Activated CD4-positive, alpha-beta T cell treated with anti-CD3 and anti-CD28 coated beads for 1 hour (primary cell): ENCODE data around the gene DAND5.
"Not testable (repeated sequence)": the region's sequence is repeated elsewhere in the genome, so short reads cannot be mapped to it uniquely, and the experiment has no call there.

Source experiments
- DNase-seq: peaks from one replicate; pipeline ENCODE4 v3.0.0-alpha.2; 2020

Gene DAND5

GRCh38 chr19:12946092-12946721, 23.2 kb upstream of the DAND5 start:
- peak; percentile 34 for DNase-seq

- no peak for DNase-seq
Observed at GRCh38 chr19:12946731-12947496, 22.5 kb upstream of the DAND5 start.

GRCh38 chr19:12947702-12948611, 21.4 kb upstream of the DAND5 start:
- DNase-seq: no peak

GRCh38 chr19:12948612-12949362, 20.6 kb upstream of the DAND5 start:
- DNase-seq: no peak

- DNase-seq: no peak
Observed at GRCh38 chr19:12949363-12950283, 19.8 kb upstream of the DAND5 start.

- DNase-seq: not testable (repeated sequence)
Observed at GRCh38 chr19:12952050-12952449, 17.3 kb upstream of the DAND5 start.

GRCh38 chr19:12952488-12953137, 16.8 kb upstream of the DAND5 start:
- no peak for DNase-seq

- DNase-seq: no peak
Observed at GRCh38 chr19:12953138-12953798, 16.1 kb upstream of the DAND5 start.

GRCh38 chr19:12953799-12954611, 15.4 kb upstream of the DAND5 start:
- DNase-seq: no peak

GRCh38 chr19:12954612-12954962, 14.8 kb upstream of the DAND5 start:
- no peak for DNase-seq

- DNase-seq: not testable (repeated sequence)
Observed at GRCh38 chr19:12955575-12955974, 13.8 kb upstream of the DAND5 start.

GRCh38 chr19:12955996-12956395, 13.4 kb upstream of the DAND5 start:
- DNase-seq: no peak

- peak; percentile 72 for DNase-seq
Observed at GRCh38 chr19:12956446-12957388, 12.7 kb upstream of the DAND5 start, which contains the start of gene GADD45GIP1. TSS of gene GADD45GIP1 (minus strand) at chr19:12957223. CDS start at chr19:12957212, 11 bp downstream.

- DNase-seq: not testable (repeated sequence)
Observed at GRCh38 chr19:12957389-12957952, 11.9 kb upstream of the DAND5 start.

- no peak for DNase-seq
Observed at GRCh38 chr19:12959481-12959880, 9.9 kb upstream of the DAND5 start.

GRCh38 chr19:12965017-12965811, 4.2 kb upstream of the DAND5 start:
- DNase-seq: peak; percentile 67

GRCh38 chr19:12965812-12966135, 3.6 kb upstream of the DAND5 start:
- DNase-seq: no peak
